ENCODE measurements around the gene IRF9.
"Not testable (repeated sequence)": the region's sequence is repeated elsewhere in the genome, so short reads cannot be mapped to it uniquely, and the experiment has no call there.

The IRF9 gene

GRCh38 chr14:24190416-24190815 is 29.4 kb downstream of the IRF9 start:
- DNase-seq = no peak

GRCh38 chr14:24192933-24193332 is 31.9 kb downstream of the IRF9 start:
- DNase-seq = no peak

GRCh38 chr14:24194186-24194872 is 33.3 kb downstream of the IRF9 start:
- DNase-seq = peak in 1 of 51 donors; percentile 29

DNA sequence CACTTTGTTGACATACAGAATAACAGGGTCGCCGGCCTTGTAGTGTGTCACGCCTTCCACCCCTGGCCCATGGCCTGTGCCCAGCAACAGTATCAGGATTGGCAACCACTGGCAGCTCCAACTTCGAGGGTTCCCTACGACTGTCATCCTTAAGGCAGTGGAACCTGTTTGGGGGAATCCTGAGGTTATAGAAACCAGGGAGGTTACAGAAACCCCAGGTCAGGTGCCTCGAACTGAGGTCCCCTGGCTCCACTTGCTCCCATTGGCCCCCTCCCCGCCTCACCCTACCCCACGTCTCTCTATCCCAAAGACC is 33.8 kb downstream of the IRF9 start:
- no peak for DNase-seq

- DNase-seq = peak; percentile 29 to 89 (median 75)
Observed at GRCh38 chr14:24195186-24196070, 34.4 kb downstream of the IRF9 start, which contains the start of gene TM9SF1. Gene TM9SF1, minus strand, starts transcription at chr14:24195441. Its CDS starts 422 bp downstream, at chr14:24195019.

GRCh38 chr14:24196071-24197055 is 35.3 kb downstream of the IRF9 start:
- peak in 1 of 51 donors; percentile 34 for DNase-seq

- no peak for DNase-seq
Observed at GRCh38 chr14:24197056-24197450, 36.0 kb downstream of the IRF9 start.

GRCh38 chr14:24198814-24199524 is 37.9 kb downstream of the IRF9 start:
- DNase-seq = no peak

DNA sequence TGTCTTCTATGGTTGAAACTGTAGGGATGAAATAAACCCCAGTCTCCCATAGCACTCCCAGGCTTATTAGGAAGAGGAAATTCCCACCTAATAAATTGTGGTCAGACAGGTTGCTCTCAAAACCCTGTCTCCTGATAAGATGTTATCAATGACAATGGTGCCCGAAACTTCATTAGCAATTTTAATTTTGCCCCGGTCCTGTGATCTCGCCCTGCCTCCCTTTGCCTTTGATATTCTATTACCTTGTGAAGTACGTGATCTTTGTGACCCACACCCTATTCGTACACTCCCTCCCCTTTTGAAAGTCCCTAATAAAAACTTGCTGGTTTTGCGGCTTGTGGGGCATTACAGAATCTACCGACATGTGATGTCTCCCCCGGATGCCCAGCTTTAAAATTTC is 41.5 kb downstream of the IRF9 start:
- not testable (repeated sequence) for DNase-seq

- not testable (repeated sequence) for DNase-seq
Observed at GRCh38 chr14:24203249-24203886, 42.3 kb downstream of the IRF9 start.

- DNase-seq = no peak
Observed at GRCh38 chr14:24204163-24205146, 43.4 kb downstream of the IRF9 start.

DNA sequence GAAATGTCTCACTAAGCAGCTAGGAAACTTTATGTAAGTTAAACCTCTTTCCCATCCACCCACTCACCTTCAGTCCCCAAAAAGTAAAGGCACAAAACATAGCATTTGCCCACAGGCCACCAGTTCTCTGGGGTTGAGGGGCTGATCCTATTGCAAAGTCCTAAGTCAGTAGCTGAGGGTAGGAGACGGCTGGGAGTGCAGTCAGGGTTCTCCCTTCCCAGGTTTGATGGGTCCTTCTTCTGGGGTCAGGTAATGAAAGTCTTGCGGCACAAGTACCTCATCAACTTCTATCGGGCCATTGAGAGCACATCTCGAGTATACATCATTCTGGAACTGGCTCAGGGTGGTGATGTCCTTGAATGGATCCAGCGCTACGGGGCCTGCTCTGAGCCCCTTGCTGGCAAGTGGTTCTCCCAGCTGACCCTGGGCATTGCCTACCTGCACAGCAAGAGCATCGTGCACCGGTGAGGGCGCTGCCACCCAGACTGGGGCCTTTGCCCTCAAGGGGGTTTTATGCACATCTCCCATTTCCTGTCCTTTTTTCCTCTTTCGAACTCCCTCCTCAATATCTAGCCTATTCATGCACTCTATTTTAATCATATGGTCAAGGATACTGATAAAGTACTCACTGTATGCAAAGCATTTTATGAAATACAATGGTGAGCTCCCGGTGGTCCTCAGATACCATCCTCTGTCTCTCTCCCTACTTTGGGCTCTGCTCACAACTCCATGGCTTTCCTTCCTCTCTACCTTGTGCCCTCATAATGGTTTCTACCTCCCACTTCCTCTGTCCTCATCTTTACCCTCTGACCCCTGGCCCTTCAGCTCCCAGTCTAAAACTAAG is 45.4 kb downstream of the IRF9 start:
- DNase-seq = no peak

GRCh38 chr14:24207104-24207551 is 46.1 kb downstream of the IRF9 start:
- DNase-seq = no peak

DNA sequence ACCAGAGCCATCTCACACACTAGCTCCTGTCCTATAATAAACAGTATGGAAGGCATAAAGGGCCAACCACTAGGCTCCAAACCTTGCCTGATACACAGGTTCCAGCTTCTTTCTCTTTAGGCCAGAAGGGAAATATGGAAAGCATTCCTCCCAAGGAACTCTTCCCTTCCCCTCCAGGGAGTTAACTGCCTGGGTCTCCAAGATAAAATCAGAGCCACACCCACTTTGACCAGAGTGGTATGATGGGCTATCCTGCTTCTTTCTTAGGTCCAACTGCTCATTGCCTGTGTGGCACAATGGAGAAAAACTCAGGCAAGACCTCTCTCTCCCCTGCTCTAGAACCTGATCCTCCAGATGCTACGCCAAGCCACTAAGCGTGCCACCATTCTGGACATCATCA is 46.6 kb downstream of the IRF9 start:
- no peak for DNase-seq

- DNase-seq = no peak
Observed at GRCh38 chr14:24211311-24211710, 50.2 kb downstream of the IRF9 start.

DNA sequence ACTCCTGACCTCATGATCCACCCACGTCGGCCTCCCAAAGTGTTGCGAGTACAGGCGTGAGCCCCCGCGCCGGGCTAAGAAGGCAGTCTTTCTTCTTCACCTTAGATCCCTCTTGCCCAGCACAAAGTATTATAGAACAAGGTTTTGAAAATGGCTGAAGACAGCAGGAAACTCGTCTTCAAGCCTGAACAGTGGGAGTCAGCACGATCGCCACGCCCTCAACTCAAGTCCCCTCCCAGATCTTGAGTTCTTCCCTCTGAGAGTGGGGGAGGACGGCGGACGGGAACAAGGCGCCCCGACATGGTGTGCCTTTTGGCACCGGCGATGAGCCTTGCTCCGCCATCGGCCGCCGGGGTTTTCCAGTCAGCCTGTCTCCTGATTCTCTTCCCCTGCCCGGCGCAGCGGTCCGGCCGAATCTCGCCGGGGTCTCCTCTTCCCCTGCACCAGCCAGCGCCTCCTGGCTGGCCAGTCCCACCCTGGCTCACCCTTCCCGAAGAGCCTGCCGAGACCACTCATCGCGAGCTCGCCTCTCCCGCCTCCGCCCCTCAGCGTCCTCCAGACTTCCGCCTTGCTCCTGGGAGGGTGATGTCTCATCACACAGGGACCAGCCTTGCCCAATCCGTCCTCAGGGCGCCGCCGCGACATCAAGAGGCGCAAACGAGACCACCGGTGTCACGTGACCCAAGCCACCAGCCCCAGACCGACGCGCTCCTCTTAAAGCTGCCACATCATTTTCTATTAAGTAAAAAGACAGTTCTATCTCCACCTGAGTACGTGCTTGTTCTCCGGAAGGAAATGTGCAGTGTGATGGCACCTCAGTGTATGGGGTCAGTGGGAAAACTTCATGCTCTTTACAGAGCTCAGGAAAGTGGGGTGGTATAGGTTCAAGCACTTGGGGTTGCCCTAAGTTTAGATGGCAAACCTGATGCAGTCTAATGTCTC is 52.1 kb downstream of the IRF9 start, which contains the start of gene CHMP4A:
TSS of gene CHMP4A (minus strand) at position 565 of the 942 bp plus-strand sequence. CDS start at position 516, 49 bp downstream.
- DNase-seq = peak; percentile 54 to 96 (median 89)
